Placental pericyte (primary cell): ENCODE measurements around the gene SNRPF. TPM values are rescaled to one million over a fixed set of nuclear protein-coding genes. Genes with fewer than 3 reads are reported as not detected.

Source experiments
- total RNA-seq: library from RNA; depleted of rRNA; stranded (reverse); fragments of >200 nt; gene quantifications from 2 replicates; pipeline ENCODE4 v1.2.3, GENCODE V29; 2012

The SNRPF gene
- total RNA-seq: 4.6 and 7.4 TPM in 2 replicates

DNA sequence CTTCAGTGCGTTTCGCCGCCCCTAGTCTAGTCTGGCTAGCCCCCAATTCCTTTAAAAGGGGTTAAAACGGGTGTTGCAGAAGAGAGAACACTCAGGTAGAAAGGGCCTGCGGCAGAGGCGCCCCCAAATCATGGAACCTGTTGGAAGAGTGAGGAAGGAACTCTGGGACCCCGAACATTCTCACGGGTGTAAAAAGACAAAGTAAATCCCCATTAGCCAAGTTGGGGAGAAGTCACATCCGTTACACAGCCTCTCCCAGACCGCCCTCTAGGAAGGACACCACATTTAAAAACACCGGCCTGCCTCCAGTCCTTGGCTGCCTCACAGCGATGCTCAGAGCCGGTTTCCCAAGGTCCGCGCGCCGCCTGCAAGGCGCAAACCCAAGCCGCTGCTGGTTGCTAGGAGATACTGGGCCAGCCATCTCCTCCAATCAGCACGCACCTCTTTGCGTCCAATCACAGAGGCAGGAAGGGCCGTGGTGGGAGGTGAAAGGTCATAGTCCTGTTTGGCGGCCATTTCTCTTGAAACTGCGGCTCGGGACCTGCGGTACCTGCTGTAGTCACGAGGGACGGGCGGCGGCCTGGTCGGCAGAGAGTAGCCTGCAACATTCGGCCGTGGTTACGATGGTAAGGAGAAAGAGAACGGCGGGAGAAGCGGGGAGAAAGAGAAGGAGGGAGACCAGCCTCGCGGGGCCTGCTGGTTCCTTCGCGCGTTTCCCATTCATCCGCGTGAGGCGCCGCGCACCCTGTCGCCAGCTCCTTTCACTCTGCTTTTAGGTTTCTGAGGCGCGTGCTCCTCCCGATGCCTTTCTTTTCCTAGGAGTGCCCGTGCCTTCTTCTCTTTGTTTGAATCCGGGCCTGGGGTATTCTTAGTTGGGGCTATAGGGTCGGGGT lies at the start of gene SNRPF:
TSS of gene SNRPF (plus strand) at position 502 of the 893 bp plus-strand sequence. CDS start at position 624, 122 bp downstream.

Other genes with a start within 250 kb of the SNRPF start
- 5.5 and 16.3 TPM in 2 replicates for gene NTN4, start 68.2 kb upstream of the SNRPF start, total RNA-seq
- under 0.01 TPM in 1 of 2 replicates, not detected in the other for gene CCDC38, start 83.7 kb downstream of the SNRPF start, total RNA-seq
- gene AMDHD1, start 84.4 kb downstream of the SNRPF start, total RNA-seq: 0.14 and 0.22 TPM in 2 replicates
- gene HAL, start 137.4 kb downstream of the SNRPF start, total RNA-seq: not detected in 2 replicates
- 47.4 and 72.4 TPM in 2 replicates for gene LTA4H, start 176.6 kb downstream of the SNRPF start, total RNA-seq